Stimulated activated CD8-positive, alpha-beta memory T cell treated with anti-CD3 and anti-CD28 coated beads, Interleukin-4, amount 100 ng/mL, for 4 hours (primary cell): ENCODE results near the gene SYVN1.
A peak's percentile ranks its signal among the peaks of the same experiment; 100 is the strongest.

Experiments
- DNase-seq, 2 donors: peaks; one replicate each; pipeline ENCODE4 v3.0.0-alpha.2; 2020; ENCODE audit warnings: low read depth in 2 of 2, low spot score in 1 of 2

SYVN1 gene

DNA sequence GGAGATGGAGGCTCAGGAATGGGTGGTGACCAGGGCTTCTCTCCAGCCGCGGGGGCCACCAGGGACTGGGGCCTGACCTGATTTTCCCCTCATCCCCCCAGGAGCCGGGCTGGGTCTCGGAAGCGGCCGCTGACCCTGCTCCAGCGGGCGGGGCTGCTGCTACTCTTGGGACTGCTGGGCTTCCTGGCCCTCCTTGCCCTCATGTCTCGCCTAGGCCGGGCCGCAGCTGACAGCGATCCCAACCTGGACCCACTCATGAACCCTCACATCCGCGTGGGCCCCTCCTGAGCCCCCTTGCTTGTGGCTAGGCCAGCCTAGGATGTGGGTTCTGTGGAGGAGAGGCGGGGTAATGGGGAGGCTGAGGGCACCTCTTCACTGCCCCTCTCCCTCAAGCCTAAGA lies 46.5 kb downstream of the SYVN1 start:
- DNase-seq, result no peak

DNA sequence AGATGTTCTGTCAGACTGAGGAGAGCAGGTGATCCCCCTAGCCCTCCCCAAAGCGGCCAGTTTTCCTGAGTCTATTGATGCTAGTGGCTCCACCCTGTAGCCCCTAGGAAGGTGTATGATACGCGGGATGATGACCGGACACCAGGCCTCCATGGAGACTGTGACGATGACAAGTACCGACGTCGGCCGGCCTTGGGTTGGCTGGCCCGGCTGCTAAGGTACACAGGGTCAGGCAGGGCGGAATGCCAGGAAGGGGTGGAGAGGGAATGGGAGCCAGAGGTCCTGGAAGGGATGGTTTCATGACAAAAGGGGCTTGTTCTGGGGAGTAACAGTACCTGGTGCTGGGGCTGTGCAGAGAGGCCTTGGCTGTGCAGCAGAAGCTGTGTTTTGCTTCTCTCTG lies 47.1 kb downstream of the SYVN1 start:
- DNase-seq, result no peak

GRCh38 chr11:65086809-65087208 lies 47.5 kb downstream of the SYVN1 start:
- DNase-seq, result no peak

GRCh38 chr11:65085446-65085845 lies 48.9 kb downstream of the SYVN1 start:
- DNase-seq, result no peak

DNA sequence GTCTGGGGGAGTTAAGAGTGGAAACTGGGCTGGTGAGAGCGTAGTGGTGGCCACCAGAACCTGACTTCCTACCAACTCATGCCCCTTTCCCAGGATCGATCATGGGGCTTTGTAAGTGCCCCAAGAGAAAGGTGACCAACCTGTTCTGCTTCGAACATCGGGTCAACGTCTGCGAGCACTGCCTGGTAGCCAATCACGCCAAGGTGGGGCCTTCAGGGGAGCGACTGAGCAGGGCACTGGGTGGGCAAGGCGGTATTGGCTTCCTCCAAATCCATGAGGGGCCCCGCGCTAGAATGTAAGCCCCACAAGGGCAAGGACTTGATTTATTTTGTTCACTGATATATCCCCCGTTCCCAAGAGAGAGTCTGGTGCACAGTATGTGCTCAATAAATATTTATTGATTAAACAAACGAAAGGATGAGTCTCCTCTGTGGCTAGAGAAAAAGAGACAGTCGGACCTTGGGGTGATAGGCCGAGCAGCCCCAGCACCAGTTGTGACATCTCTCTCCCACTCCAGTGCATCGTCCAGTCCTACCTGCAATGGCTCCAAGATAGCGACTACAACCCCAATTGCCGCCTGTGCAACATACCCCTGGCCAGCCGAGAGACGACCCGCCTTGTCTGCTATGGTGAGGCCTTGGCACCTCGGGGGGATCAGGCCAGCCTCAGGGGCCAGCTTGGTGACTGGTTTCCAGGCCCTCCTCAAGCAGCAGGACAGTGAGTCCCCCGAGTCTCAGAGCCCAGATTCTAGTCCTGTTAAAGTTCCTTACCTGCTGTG lies 49.5 kb downstream of the SYVN1 start:
- DNase-seq, result no peak

GRCh38 chr11:65083834-65084597 lies 50.3 kb downstream of the SYVN1 start, which contains the start of the genes CDCA5 and ZFPL1:
CDCA5 (minus strand) TSS chr11:65084040; CDS start chr11:65083978, 62 bp downstream.
ZFPL1 (plus strand) TSS chr11:65084222; CDS start chr11:65084699, 477 bp downstream.
- peak; percentile 93 to 96 for DNase-seq

DNA sequence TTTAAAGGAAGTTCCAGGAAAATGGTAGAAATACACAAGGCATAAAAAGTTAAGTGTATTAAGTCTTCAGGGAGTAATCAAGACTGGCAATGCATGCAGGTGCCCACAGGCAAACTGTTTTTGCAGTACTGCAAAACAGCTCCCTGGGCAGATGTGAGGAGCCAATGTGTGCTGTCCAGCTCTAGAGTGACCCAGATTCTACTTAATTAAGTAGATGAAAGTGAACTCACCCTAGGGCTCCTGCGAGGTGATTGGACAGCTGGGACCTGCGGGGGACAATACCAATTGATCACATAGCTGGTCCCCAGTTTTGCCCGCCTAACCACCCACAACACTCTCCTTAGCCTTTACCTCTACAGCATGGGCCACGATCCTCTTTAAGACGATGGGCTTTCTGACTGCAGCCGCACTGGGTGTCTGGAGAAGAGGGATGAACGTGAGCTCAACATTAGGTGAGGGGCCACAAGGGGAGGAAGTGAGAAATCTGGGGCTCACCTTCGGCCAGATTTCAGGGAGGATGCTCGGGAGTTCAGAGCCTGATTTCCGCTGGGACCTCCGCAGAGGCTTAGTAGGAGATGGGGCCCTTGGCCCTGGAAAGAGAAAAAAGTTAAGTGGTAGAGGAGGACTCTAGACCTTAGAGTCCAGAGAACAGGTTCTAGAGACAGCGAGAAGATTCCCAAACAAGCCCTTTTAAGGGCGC lies 51.0 kb downstream of the SYVN1 start:
- DNase-seq, result no peak

GRCh38 chr11:65078786-65079342 lies 55.5 kb downstream of the SYVN1 start:
- no peak for DNase-seq

GRCh38 chr11:65078151-65078550 lies 56.2 kb downstream of the SYVN1 start:
- peak; percentile 34 to 49 for DNase-seq

GRCh38 chr11:65077451-65077850 lies 56.9 kb downstream of the SYVN1 start:
- DNase-seq, result no peak
